ENCODE results near the gene MPP3.
"Not testable (repeated sequence)": the region's sequence is repeated elsewhere in the genome, so short reads cannot be mapped to it uniquely, and the experiment has no call there.

MPP3 gene

GRCh38 chr17:43800736-43801135 lies 32.2 kb downstream of the MPP3 start:
- no peak for DNase-seq

- DNase-seq = no peak
Measured at GRCh38 chr17:43799047-43799446, 33.9 kb downstream of the MPP3 start.

- DNase-seq = not testable (repeated sequence)
Measured at GRCh38 chr17:43798024-43798423, 34.9 kb downstream of the MPP3 start.

- DNase-seq = not testable (repeated sequence)
Measured at GRCh38 chr17:43792668-43793067, 40.3 kb downstream of the MPP3 start.

GRCh38 chr17:43791589-43791988 lies 41.4 kb downstream of the MPP3 start:
- no peak for DNase-seq

GRCh38 chr17:43790311-43790940 lies 42.5 kb downstream of the MPP3 start:
- no peak for DNase-seq

GRCh38 chr17:43789482-43789881 lies 43.5 kb downstream of the MPP3 start:
- no peak for DNase-seq

- no peak for DNase-seq
Measured at GRCh38 chr17:43788540-43788939, 44.4 kb downstream of the MPP3 start.

GRCh38 chr17:43787728-43788127 lies 45.2 kb downstream of the MPP3 start:
- DNase-seq = no peak

GRCh38 chr17:43784628-43785101 lies 48.3 kb downstream of the MPP3 start:
- DNase-seq = no peak

- DNase-seq = no peak
Measured at GRCh38 chr17:43784068-43784467, 48.9 kb downstream of the MPP3 start.

GRCh38 chr17:43782913-43783680 lies 49.8 kb downstream of the MPP3 start:
- DNase-seq = no peak

- DNase-seq = no peak
Measured at GRCh38 chr17:43780135-43780534, 52.8 kb downstream of the MPP3 start, which contains the start of gene CFAP97D1. Gene CFAP97D1, plus strand, starts transcription at chr17:43780435. Its CDS starts 28 bp downstream, at chr17:43780463.

- no peak for DNase-seq
Measured at GRCh38 chr17:43779145-43780125, 53.5 kb downstream of the MPP3 start.

- peak; percentile 8 for DNase-seq
Measured at GRCh38 chr17:43778337-43779144, 54.4 kb downstream of the MPP3 start, which contains the start of gene DUSP3. Gene DUSP3, minus strand, starts transcription at chr17:43778977. Its CDS starts 53 bp downstream, at chr17:43778924.

- no peak for DNase-seq
Measured at GRCh38 chr17:43774304-43775250, 58.4 kb downstream of the MPP3 start.

- no peak for DNase-seq
Measured at GRCh38 chr17:43772877-43773648, 59.9 kb downstream of the MPP3 start.

GRCh38 chr17:43771463-43771862 lies 61.5 kb downstream of the MPP3 start:
- no peak for DNase-seq

- DNase-seq = no peak
Measured at GRCh38 chr17:43770957-43771356, 62.0 kb downstream of the MPP3 start.

GRCh38 chr17:43769859-43770258 lies 63.1 kb downstream of the MPP3 start:
- no peak for DNase-seq
